ENCODE data around the gene ST13.
"Not testable (repeated sequence)": the region's sequence is repeated elsewhere in the genome, so short reads cannot be mapped to it uniquely, and the experiment has no call there.

The ST13 gene

DNA sequence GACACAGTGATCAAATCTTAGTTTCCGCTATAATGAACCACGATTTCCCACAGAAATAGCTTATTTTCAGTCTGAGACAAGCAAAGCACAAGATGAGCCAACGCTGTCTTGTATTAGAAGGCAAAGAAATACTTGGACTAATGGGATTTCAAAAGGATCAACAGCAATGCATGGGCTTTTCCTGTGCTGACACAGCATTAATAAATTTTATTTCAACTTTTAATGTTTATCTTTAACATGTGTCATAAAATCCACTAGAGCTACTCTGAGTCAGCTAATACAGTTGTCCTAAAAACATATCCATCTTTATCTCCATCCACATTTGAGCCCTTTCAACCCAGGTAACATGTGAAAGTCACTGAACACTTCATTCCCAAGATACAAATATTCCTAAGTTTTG is 21.8 kb downstream of the ST13 start:
- no peak for DNase-seq

DNA sequence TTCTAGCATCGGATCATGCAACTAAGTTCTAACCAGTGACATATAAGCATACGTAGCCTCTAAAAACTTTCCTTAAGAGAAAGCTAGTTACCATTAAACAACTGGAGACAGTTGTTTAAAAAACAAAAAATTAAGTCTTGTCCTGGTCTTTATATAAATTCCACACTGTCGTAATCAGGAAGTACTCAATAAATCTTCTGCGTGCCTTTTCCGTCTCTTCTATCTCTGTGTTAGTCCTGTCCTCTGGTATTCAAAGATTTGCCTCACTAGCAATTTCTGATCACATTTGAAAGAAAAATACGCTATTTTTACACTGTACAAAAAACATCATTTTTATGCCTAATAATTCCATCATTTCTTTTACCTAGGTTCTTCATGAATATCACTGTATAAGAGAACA is 27.3 kb downstream of the ST13 start:
- no peak for DNase-seq

DNA sequence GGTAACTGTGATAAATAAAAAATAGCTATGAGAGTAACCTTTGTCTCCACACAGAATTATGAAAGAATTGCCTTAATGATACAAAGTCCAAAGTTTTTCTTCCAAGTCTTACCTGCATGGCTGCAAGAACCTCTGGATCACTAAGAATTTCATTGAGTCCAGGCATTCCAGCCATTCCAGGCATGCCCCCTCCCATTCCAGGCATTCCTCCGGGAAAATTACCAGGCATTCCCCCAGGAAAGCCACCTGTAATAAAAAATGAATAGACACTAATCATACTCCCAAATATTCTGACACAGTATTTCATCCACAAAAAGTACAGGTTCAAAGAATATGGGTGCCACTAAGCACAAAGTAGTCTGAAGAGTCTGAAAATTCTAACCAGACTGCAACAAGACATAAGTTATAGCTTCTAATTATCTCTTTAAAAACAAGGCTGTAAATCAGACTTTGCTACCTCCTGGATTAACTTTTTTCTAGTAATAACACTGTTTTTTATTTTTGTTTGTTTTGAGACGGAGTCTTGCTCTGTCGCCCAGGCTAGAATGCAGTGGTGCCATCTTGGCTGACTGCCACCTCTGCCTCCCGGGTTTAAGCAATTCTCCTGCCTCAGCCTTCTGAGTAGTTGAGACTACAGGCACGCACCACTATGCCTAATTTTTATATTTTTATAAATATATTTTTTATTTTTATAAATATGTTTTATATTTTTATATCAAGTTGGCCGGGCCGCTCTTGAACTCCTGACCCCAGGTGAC is 29.3 kb downstream of the ST13 start:
- no peak for DNase-seq

DNA sequence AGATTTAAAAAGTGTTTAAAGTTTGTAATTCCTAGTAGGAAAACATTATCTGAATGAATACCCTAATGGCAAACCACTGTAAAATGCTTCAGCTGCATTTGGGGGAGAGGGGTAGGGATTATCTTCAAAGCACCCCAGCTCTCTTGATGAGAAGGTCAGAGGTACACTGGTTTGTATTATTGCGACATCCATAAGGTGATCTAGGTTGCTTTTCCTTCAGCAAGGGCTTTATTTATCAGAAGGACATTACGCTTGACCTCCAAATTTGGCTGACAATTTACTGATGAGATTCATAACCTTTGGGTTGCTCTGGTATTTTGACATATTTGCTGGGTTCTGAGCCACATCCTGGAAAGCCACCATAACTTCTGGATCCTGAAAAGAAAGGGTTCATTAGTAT is 30.1 kb downstream of the ST13 start:
- DNase-seq, result not testable (repeated sequence)

DNA sequence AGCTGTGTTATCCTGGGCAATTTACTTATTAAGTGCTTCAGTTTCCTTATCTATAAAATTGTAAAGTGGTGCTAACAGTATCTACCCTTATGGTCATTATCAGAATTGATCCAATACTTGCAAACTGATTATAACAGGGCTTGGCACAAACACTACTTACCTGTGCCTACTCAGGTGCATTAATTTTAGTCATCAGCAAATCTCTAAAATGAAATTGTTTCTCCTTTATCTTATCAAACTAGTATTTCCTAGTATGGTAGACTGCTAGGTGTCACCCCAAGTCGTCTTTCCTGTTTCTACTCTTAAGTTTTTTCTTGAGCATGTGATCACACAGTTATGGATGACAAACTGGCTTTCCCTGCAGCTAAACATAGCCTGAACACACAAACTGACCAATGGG is 33.0 kb downstream of the ST13 start:
- no peak for DNase-seq

DNA sequence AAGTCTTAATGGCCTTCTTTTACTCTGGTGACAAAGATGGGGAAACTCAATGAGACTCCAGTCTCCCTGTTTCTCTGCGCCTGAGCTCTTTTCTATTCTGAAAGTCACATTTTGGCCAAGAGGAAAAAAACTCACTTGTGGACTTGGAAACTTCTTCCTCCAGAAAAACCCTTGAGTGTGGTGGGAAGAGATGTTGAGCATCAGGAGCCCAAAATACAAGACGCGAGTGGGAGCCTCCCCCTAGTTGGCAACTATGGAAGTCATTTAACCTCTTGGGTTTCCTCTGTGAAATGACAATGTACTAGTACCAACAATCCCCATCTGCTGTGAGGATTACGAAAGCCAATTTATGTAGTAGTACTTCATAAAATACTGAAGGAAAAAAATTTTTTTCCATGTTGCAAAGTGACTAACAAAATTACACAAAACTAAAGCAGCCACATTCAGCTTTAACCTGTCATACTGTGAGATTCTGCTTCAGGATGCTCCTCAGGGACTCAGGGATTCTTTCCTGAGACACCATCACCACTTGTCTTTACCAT is 36.8 kb downstream of the ST13 start:
- DNase-seq, result no peak

DNA sequence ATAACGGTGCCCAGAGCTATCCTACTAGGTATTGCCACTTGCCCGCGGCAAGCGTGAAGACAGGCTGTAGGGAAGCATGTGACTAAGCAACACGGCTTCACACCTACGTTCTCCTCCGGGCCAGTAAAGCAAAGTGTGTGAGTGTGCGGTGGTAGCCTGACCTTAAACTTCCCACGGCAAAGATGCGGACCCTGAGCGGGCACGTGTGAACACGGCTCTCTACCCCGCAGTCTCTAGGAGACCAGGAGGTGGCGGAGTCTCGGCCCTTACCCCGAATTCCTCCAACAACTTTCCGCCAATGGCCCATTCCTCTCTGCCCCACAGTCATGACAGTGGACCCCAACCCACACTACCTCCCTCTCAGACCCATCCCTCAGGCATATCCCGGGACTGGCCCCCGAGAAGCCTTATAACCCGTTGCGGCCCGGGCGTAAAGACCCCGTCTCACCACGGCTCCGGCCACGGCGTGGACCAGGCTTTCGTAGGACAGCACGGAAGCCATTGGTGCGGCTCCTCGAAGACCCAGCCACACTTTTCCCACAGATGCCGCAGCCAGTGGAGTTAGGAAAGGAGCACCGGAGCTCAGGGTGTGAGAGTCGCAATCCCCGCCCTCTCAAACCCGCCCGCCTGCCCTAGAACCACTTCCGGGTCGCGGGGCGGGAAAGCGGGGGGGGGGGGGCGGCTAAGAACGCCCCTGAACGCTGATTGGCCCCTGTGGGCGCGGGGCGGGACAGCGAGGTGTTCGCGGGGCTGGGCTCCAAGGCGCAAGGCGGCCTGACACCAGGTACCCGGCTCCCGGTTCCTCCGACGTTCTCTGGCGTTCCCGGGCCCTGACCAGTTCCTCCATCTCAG is 37.5 kb downstream of the ST13 start, which contains the start of gene SLC25A17:
SLC25A17 (minus strand) TSS at position 600 of the 852 bp plus-strand sequence; CDS start at position 502, 98 bp downstream.
- DNase-seq, result peak; percentile 59

DNA sequence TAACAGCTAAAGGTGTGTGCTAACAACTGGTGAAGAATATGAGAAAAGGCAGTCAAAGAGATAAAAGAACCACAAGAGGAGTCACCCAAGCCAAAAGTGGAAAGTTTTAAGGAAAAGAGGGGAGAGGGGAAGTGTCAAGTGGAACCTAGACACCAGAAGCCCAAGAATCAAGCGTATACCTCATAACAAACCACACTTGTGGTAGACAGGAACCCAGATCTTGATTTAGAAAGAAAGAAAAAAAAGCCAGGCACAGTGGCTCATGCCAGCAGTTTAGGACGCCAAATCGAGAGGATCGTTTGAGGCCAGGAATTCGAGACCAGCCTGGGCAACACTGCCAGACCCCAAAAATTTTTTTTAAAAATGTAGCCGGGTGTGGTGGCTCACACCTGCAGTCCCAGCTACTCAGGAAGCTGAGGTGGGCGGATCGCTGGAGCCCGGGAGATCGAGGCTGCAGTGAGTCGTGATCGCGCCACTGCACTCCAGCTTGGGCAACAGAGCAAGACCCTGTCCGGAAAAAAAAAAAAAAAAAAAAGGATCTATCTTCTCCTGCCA is 38.2 kb downstream of the ST13 start:
- DNase-seq, result peak; percentile 36

DNA sequence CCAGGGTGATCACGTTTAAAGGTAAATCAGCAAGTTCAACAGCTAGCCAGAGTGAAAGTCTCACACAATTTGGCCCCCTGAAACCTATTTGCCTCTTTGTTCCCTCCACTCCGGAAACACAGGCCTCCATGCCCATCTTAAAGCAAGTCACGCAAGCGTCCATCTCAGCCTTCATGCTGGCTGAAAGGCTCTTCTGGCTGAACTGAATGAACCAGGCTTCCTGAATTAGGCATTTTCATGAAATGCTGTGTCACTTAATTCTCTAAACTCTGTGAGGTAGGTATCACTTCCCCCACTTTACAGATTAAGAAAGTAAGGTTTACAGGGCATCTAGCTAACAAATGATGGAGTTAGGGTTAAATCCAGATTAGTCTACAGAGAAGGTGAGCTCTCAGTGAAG is 38.7 kb downstream of the ST13 start:
- DNase-seq, result peak; percentile 1

DNA sequence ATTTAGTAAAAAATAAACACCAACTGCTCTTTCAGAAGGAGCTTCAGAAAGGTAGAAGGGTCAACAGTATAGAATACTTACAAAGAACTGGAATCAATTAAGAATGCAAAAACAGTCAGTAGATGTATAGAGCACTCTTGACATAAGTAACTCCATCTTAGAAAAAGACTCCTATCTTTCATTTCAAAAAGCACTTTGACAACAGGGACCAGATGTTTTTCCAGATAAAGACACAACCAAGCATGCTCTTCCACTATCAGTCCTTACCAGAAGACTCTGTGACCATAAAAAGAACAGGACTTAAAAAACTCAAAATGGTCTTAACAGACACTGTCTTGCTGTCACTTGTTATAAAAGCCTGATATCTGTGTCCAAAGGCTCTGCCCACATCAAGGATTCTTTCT is 42.5 kb downstream of the ST13 start:
- no peak for DNase-seq

DNA sequence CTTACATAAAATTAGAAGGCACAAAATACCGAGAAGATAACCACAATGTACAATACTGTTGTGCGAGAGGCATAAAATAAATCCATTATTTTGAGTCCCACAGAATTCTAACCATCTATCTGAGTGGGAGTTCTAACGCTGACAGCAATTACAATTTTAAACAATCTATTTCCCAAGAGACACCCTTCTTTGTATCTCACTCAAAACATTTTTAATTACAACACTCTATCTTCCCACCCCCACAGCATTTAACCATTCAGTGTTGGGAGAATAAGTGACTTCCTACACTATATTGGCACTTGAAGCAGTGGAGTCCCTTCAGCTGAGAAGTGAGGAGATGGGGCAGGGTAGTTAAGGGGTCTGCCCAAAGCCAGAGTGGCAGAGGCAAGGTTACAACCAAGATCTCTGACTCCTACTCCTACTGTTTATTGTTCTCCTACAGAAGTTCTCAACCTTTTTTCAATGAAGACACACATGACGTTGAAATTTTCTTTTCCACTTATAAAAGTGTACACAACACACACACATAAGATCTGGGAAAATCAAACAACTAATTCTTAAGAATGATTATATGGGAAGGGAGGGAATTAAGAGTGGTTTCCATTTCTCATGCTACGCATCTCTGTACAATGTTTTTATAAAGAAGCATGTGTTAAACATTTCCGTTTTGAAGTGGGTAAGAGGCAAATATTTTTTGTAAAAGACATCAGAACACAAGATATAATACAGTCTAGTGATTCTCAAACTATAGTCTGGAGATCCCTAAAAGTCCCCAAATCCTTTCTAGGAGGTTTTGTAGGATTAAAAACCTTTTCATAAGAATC is 48.2 kb downstream of the ST13 start:
- no peak for DNase-seq

DNA sequence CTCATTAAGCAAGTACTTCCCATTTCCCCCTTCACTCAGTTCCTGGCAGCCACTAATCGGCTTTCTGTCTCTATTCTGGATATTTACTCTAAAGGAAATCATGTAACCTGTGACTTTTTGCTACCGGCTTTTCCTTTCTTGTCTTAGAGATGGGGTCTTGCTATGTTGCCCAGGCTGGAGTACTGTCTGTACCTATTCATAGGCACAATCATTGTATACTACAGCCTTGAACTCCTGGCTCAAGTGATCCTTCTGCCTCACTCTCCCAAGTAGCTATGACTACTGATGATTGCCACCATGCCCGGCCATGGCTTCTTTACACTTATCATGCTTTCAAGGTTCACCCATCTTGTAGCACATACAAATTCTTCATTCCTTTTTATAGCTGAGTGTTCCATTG is 49.7 kb downstream of the ST13 start:
- no peak for DNase-seq

DNA sequence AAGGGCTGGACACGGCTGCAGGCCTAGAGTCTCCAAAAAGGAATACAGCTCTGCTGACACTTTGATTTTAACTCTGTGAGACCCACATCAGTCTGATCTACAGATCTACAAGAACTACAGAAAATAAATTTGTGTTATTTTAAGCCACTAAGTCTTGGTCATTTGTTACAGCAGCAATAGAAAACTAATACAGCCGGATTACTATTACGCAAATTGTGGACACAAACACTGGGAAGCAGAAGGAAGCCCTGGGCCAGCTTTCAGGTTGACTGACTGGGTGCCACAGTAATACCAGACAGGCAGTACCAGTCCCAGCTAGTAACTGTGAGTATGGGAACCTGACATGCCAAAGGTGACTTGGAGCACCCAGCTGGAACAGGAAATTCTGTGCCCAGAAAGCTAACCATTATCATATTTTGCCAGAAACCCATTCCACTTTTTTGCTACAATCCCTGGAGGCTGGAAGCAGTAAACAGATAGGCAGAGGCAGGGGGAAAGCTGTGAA is 50.7 kb downstream of the ST13 start:
- DNase-seq, result no peak

DNA sequence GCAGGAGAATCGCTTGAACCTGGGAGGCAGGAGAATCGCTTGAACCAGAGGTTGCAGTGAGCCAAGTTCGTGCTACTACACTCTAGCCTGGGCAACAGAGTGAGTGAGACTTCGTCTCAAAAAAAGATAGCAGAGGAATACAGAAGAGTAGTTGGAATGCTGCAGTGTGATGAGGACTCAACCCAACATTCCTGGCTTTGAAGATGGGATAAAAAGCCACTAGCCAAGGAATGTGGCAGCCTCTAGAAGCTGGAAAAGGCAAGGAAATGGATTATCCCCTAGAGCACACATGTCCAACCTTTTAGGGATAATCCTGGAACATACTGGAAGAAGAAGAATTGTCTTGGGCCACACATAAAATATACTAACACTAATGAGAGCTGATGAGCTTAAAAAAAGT is 51.2 kb downstream of the ST13 start:
- no peak for DNase-seq

DNA sequence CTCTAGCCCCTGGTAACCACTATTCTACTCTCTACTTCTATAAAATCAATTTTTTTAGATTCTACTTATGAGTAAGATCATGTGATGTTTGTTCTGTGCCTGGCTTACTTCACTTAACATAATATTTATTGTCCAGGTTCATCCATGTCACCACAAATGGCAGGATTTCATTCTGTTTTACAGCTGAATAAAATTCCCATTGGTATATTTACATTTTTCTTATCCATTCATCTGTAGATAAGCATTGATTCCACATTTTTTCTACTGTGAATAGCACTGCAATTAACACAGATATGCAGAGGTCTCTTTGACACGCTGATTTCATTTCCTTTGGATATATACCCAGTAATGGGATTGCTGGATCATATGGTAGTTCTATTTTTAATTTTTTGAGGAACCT is 53.1 kb downstream of the ST13 start:
- DNase-seq, result no peak

DNA sequence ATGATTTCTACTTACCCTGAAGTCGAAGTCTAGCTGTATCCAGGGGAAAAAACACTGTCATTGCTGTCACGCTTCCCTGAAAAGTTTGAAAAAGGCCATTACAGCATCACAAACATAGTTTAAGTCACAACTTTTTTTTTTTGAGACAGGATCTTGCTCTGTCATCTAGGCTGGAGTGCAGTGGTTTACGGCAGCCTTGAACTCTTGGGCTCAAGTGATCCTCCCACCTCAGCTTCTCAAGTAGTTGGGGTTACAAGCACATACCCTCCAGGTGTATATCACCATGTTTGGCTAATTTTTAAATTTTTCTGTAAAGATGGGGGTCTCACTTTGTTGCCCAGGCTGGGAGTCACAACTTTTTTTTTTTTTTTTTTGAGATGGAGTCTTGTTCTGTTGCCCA is 57.4 kb downstream of the ST13 start:
- DNase-seq, result no peak

DNA sequence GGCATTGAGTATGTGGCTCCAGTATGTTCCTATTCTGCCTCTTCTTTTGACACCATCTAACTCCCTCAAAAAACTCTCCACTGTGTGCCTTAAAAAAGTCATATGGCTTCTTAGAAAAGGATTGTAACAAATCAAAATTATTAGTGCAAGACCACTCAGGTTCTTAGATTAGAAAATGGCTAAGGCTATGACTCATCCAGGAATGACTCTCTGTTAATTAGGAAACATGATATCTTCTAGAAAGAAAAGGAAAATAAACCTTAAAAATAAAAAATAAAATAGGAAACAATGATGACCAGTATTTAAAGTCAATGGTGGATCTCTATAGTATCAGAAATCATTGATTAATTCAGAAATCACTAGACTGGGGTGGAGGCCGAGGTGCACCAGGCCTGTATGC is 59.0 kb downstream of the ST13 start:
- no peak for DNase-seq

DNA sequence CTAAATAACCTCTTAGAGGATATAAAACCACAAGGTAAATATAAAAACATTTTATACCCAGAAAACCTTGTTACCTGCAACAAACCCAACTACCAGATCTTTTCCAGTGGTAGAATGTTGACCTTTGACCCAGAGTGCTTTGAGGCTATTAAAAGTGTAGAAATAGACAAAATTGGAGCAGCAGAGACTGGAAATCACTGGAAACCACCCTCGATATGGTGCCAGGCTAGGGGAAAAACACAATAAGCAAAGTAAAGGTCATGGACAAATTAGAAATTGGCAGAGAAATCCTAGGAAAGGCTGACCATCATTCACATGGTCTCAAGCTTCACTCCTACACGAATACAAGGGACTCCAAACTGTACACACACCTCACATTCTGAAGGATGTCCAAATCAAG is 64.0 kb downstream of the ST13 start:
- no peak for DNase-seq

DNA sequence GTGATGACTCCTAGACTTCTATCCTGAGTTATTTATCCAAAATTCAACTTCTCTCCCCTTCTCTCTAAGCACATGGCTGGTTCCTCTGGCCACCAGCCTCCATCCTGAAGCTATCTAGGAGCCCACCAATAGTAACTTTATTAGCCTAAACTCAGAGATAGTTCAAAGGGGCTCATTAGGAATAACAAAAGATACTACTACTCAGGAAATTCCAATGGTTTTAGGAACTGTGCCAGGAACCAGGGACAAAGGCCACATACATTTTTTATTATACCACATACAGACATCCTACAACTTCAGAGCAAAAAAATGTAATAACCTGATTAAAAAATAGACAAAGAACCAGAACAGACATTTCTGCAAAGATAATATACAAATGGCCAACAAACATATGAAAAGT is 65.2 kb downstream of the ST13 start:
- DNase-seq, result no peak

DNA sequence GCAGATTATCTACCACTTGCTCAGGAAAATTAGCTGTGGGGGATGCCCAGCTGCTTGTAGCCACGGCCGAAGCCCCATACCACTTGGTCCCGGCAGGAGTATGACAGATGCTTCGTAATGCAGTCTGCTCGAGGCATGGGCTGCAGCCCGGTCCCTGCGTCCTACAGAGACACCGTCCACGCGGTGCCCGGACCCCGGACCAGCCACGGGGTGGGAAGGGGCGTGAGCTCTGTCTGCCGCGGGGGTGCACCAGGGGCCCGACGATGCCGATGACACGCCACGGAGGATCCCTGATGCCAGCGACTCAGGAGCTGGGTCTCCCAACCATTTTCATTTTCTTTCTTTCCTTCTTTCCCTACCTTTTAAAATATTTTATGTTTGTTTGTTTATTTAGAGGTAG is 67.3 kb downstream of the ST13 start:
- no peak for DNase-seq

DNA sequence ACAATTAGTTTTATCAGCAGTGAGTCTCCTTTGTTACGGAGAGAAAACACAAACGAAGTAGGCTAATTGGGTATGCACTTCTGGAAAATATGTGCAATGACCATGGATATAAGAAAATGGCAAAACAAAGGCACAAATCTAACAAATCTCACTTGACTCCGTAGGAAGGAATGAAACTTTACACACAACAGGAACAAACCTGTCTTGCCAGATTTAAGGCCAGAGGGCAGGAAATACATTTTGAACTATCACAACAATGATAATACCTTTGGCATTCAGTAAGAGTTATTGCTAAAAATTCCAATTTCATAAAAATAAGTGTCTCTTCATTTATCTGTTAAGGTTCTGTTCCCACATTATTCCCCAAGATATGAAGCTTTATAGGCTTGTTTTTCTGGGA is 73.9 kb downstream of the ST13 start:
- DNase-seq, result no peak

DNA sequence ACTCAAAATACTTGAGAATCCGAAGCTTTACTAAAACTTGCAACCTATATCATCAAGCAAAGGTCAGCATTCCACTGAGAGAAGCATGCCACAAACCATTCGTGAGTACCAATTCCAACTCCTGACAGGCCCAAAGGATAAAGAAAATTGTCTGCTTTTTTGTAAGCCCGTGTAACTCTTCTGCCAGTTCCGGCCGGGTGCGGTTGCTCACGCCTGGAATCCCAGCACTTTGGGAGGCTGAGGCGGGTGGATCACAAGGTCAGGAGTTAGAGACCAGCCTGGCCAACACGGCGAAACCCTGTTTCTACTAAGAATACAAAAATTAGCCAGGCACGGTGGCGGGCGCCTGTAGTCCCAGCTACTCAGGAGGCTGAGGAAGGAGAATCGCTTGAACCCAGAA is 74.7 kb downstream of the ST13 start:
- not testable (repeated sequence) for DNase-seq
